Measurements from ENCODE around the gene HGD. TPM values are rescaled to one million over a fixed set of nuclear protein-coding genes. Genes with fewer than 3 reads are reported as not detected.

HGD gene
- total and polyA plus RNA-seq, 2 of the 13 experiments (the other 11 are each of a cell fraction or from before 2014, with no cell fraction given) = 265 to 398 TPM

DNA sequence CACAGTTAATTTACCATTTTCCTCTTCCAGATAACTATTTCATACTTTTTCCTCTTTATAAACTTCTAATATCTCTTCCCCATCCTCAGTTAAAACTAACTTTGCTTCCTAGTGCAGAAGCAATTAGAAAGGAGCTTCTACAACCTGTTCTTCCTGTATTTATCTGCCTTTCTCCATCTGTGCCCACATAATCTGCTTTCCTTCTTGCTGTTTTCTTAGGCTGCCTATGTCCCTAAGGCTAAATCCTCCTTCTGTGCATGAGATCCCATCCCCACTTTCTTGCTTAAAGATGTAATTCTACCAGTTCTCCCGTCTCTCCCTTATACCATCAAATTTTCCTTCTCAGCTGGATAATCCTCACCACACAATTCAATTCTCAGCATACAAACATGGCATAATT, 28.3 kb upstream of the HGD start (continued):
- TF ChIP-seq, protein P1, sequence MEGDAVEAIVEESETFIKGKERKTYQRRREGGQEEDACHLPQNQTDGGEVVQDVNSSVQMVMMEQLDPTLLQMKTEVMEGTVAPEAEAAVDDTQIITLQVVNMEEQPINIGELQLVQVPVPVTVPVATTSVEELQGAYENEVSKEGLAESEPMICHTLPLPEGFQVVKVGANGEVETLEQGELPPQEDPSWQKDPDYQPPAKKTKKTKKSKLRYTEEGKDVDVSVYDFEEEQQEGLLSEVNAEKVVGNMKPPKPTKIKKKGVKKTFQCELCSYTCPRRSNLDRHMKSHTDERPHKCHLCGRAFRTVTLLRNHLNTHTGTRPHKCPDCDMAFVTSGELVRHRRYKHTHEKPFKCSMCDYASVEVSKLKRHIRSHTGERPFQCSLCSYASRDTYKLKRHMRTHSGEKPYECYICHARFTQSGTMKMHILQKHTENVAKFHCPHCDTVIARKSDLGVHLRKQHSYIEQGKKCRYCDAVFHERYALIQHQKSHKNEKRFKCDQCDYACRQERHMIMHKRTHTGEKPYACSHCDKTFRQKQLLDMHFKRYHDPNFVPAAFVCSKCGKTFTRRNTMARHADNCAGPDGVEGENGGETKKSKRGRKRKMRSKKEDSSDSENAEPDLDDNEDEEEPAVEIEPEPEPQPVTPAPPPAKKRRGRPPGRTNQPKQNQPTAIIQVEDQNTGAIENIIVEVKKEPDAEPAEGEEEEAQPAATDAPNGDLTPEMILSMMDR (CRISPR knock-in tag; IDR thresholded peaks at IDR 0.05) = no peak
- TF ChIP-seq MAFG (CRISPR knock-in tag; IDR thresholded peaks at IDR 0.05) (no peak), TCF7L2 (IDR thresholded peaks at IDR 0.05; ENCODE audit: low read depth, low read length) (no peak), BRCA1 (CRISPR knock-in tag; IDR thresholded peaks at IDR 0.05) (no peak), ZBTB21 (CRISPR knock-in tag; IDR thresholded peaks at IDR 0.05) (no peak), FOXK2 (IDR thresholded peaks at IDR 0.05) (no peak)
- TF ChIP-seq, protein P2, sequence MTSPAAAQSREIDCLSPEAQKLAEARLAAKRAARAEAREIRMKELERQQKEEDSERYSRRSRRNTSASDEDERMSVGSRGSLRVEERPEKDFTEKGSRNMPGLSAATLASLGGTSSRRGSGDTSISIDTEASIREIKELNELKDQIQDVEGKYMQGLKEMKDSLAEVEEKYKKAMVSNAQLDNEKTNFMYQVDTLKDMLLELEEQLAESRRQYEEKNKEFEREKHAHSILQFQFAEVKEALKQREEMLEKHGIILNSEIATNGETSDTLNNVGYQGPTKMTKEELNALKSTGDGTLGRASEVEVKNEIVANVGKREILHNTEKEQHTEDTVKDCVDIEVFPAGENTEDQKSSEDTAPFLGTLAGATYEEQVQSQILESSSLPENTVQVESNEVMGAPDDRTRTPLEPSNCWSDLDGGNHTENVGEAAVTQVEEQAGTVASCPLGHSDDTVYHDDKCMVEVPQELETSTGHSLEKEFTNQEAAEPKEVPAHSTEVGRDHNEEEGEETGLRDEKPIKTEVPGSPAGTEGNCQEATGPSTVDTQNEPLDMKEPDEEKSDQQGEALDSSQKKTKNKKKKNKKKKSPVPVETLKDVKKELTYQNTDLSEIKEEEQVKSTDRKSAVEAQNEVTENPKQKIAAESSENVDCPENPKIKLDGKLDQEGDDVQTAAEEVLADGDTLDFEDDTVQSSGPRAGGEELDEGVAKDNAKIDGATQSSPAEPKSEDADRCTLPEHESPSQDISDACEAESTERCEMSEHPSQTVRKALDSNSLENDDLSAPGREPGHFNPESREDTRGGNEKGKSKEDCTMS (CRISPR knock-in tag; conservative IDR thresholded peaks at IDR 0.05) = no peak

GRCh38 chr3:120708408-120708807, 26.4 kb upstream of the HGD start:
- Histone ChIP-seq H3K4me1 (ENCODE audit: insufficient read depth, low read length) (no peaks in the 10 kb centered on the region), H3K9me3 (ENCODE audit: low read length) (no peaks in the 10 kb centered on the region), H2AFZ (ENCODE audit: low read length) (no peak overlapping the region), H3K36me3 (replicated peaks in 1 of 2; ENCODE audit: control insufficient read depth in 1 of 2, insufficient read depth in 2 of 2, low read length in 2 of 2) (peaks cover 0 to 16% of the 10 kb centered on the region in 2 experiments; a peak in 1 of 5 replicates), H3K27me3 (ENCODE audit: control insufficient read depth in 1 of 2, insufficient read depth in 2 of 2, low read length in 2 of 2) (no peaks in the 10 kb centered on the region), H3K79me2 (ENCODE audit: insufficient read depth, low read length) (no peaks in the 10 kb centered on the region), H3K4me3 (replicated peaks in 1 of 3; ENCODE audit: insufficient read depth in 1 of 3, low read depth in 2 of 3, low read length in 3 of 3) (no peak overlapping the region), H3K4me2 (ENCODE audit: low read depth, low read length) (no peak overlapping the region), H3K27ac (ENCODE audit: extremely low read length, insufficient read depth, low read length) (no peak overlapping the region), H4K20me1 (ENCODE audit: insufficient read depth, low read length) (no peaks in the 10 kb centered on the region), H3K9ac (ENCODE audit: insufficient read depth, low read depth, low read length) (no peak overlapping the region)
- TF ChIP-seq ZNF749 (CRISPR knock-in tag; IDR thresholded peaks at IDR 0.05; ENCODE audit: borderline replicate concordance) = no peak
- no peak for TF ChIP-seq TEAD3 (CRISPR knock-in tag; optimal IDR thresholded peaks at IDR 0.05; ENCODE audit: borderline replicate concordance)
- TF ChIP-seq, protein P3, sequence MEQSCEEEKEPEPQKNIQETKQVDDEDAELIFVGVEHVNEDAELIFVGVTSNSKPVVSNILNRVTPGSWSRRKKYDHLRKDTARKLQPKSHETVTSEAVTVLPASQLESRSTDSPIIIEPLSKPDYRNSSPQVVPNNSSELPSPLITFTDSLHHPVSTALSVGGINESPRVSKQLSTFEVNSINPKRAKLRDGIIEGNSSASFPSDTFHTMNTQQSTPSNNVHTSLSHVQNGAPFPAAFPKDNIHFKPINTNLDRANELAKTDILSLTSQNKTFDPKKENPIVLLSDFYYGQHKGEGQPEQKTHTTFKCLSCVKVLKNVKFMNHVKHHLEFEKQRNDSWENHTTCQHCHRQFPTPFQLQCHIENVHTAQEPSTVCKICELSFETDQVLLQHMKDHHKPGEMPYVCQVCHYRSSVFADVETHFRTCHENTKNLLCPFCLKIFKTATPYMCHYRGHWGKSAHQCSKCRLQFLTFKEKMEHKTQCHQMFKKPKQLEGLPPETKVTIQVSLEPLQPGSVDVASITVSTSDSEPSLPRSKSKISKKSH (CRISPR knock-in tag; IDR thresholded peaks at IDR 0.05; ENCODE audit: borderline replicate concordance) = no peak
- no peak for TF ChIP-seq SIN3A (IDR thresholded peaks at IDR 0.05; ENCODE audit: borderline replicate concordance, low read depth, low read length)
- TF ChIP-seq, protein P4, sequence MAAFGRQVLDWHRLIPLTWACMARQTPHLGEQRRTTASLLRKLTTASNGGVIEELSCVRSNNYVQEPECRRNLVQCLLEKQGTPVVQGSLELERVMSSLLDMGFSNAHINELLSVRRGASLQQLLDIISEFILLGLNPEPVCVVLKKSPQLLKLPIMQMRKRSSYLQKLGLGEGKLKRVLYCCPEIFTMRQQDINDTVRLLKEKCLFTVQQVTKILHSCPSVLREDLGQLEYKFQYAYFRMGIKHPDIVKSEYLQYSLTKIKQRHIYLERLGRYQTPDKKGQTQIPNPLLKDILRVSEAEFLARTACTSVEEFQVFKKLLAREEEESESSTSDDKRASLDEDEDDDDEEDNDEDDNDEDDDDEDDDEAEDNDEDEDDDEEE (CRISPR knock-in tag; IDR thresholded peaks at IDR 0.05) = no peak
- no peak for TF ChIP-seq GATA4 (IDR thresholded peaks at IDR 0.05; ENCODE audit: borderline replicate concordance, low read depth)
- TF ChIP-seq ZFP62 (CRISPR knock-in tag; IDR thresholded peaks at IDR 0.05) = no peak
- no peak for TF ChIP-seq KAT8 (CRISPR knock-in tag; IDR thresholded peaks at IDR 0.05)
- no peak for TF ChIP-seq SP2 (CRISPR knock-in tag; IDR thresholded peaks at IDR 0.05)
- CTCF ChIA-PET (ENCODE audit: low intra/inter-chr PET ratio, low total read pairs) = no interaction called here
- ATAC-seq = no peak
- no peak for DNase-seq (ENCODE audit: low spot score)
- intact Hi-C loops (cut with micrococcal nuclease; ENCODE audit: unreplicated experiment) (no loop called here), in situ Hi-C loops (cut with HindIII; ENCODE audit: extremely low pct_ligation_motif_present, low pct_unique_long_range_greater_than_20kb) (no loop called here)
- no peak for FAIRE-seq
- POLR2A ChIA-PET = no interaction called here
- no TSS peak for BruUV-seq (replicated peaks)

All from HepG2 (cell line).